GM18499 (cell line): ENCODE results near the gene SCFD2.

Source experiments
- ATAC-seq: cut with Tn5 transposase; IDR thresholded peaks from one replicate; pipeline ENCODE4 v1.9.1; 2021; ENCODE audit warnings: moderate number of reproducible peaks; ENCODE audit not compliant: insufficient read depth, unreplicated experiment

SCFD2 gene

DNA sequence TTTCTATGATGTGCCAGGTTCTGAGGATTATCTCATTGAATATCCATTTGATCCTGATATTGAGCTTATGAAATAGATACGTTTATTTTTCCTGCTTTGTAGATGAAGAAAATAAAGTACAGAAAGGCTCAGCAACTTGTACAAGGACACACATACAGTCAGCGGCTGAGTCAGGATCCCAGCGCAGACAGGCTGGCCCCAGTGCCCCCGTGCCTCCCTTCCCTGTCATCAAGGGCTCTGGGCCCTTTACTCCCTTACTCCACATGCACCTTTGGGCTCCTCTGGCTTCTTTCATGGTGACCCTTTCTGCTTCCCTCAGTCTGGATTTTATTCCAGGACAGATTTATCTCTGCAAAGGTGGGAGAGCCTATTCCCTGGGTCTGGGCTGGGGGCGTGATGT is 490.9 kb downstream of the SCFD2 start:
- ATAC-seq = no peak

DNA sequence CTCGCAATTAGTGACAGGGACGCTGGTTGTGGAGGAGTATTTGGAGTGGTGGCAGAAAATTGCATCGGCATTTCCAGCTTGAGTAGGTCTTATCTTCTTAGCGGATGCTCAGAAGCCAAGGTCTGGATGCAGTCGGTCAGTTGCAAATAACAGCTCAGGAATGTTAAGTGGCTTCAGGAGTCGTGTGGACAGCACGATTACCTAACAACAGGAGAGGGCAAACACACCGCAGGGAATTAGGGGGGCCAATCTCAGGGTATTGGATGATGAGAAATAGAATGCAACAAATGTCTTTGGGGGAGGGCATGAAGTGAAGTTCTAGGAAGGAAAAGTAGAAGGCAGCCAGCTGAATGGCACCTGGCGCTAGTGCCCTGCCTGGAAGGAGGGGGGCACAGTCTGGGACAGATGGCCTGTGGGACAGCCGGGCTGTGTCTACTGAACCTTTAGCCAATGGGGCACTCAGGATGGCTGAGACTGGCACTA is 492.0 kb downstream of the SCFD2 start:
- ATAC-seq = no peak

DNA sequence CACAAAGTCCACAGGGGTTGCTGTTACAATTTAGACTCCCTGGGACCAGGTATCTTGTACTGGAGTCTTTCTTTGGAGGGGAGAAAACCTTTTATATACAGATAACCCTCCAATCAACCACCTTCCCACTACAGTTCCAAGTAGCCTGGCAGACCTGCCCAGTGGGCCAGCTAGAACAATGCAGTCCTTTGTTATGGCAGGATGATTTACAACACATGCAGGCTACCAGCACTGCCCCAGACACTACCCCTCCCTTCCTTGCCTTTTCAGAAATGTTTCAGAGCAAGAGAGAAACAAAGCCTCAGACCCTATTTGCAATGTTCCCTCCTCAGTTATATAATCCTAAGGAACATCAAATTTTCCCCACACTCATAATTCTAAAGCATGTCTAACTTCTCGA is 492.7 kb downstream of the SCFD2 start:
- ATAC-seq = no peak

DNA sequence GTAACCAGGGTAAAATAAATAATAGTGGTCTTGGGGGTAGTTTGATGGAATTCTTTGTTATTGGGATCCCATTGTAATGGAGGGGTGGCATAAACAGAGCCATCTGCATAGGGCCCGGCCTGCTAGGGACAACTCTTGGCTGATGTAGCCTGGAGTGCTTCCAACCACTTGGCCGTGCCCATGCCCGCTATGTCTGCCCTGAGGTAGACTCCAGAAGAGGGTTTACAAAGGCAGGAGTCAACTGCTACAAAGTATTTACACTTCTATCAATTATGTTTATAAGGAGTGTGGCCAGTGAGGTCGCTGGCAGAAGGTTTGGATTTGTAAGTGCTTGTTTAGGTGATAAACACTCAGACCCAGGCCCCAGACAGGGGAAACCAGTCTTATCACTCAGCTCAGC is 495.6 kb downstream of the SCFD2 start:
- ATAC-seq = no peak

DNA sequence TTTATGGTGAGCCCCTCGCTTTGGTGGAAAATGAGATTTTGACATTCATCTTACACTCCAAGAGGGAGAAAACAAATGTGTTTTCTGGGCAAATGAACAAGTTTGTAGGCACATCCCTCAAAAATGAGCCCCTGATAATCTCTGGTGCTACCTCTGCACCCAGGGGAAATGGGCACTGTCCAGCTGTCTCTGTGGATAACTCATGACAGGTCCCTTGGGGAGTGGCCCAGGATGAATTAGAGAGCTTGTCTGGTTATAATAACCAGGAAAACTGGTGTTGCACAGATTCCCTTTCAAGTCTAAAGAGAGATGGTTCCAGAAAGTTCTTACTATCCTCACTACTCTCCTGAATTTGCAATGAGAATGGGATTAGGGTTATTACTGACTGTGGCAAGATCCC is 496.2 kb downstream of the SCFD2 start:
- no peak for ATAC-seq

DNA sequence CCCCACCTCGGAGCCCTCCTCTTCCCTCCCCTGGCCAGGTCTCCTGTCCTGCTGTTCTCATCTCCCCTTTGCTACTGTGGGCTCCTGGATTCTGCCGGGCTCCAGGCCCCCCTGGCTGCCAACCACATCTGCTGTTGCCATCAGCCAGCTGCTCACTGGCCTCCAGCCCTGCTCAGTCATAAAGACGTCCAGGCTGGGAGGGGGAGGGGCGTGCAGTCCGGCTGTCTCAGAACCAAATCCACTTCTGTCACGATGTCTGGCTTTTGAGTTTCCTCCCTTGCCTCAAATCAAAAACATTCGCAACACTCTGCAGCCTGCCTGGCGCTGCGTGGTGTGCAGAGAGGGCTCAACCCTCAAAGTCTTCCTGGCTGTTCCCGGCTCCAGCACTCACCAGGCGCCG is 496.7 kb downstream of the SCFD2 start:
- no peak for ATAC-seq

DNA sequence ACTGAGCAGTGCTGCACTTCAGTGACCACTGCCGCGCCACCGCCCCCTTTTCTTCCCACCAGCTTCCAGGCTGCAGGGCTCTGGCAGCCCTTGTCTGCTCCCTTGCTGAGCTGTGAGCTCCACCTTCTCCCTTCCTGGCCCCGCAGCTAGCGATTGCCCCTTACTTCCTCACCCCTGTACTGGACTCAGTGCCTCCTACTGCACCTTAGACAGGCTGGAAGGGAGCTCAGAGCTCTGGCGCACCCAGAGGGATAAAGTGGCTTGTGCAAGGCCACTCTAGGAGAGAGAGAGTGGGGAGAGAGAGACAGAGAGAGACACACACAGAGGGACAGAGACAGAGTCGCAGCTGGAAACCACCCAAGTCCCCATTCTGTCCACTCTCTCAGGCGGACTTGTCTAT is 497.7 kb downstream of the SCFD2 start:
- no peak for ATAC-seq

DNA sequence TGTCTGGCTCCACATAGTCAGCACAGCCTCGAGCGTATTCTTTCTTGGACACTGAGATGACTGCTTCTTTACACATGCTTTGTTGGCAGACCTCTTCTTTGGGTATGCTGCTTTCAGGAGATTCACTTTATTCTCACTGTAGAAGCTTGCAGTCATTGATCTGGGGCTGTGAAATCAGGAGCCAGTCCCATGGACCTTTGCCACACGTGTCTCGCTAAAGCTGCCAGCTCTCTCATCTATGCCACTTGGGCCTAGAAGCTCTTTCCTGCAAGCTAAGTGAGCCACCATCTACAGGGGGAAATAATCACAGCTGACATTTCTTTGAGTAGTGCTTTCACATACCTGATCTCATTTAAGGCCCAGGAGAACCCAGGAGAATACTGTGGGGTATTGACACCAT is 498.7 kb downstream of the SCFD2 start:
- ATAC-seq = no peak

DNA sequence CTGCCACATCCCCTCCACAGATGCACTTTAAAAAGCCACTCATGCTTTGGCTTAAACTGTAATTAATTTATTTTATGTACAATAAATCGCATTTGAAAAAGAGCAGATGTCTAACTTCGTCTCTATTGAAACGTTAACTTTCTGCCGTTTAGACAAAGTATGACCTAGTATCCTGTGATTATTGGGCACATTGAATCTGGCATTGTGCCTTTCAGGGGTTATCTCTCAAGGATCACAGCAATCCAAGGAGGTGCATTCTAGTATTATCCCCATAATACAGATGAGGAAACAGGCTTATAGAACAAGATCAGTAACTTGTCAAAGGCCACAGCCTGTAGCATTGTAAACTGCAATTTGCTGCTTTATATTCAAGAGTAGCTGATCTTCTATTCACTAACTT is 499.1 kb downstream of the SCFD2 start:
- no peak for ATAC-seq

DNA sequence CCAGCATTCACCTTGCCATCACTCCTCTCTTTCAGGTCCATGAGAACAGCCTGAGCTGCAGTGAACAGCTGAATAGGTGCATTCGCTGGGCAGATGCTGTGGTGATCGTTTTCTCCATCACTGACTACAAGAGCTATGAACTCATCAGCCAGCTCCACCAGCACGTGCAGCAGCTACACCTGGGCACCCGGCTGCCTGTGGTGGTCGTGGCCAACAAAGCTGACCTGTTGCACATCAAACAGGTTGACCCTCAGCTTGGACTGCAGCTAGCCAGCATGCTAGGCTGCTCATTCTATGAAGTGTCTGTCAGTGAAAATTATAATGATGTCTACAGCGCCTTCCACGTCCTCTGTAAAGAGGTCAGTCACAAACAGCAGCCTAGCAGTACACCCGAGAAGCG is 500.6 kb downstream of the SCFD2 start:
- ATAC-seq = no peak

DNA sequence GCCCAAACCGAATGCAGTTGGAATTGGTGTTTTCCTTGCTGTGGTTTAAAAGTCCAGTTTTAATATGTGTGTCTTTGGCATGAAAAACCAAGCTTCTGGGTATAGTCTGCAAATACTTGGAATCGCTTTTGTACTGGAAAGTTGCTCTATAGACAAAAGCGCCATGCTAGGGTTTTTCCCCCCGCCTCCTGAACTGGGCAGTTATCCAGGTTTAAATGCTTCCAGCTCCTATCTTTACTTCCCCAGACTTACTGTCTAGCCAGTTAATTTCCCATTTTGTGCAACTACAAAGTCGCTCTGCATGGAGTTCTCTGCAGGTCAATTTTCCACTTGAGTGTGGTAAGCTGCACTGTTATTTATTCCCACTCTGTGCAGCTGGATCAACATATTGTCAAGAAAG is 501.1 kb downstream of the SCFD2 start:
- ATAC-seq = no peak

DNA sequence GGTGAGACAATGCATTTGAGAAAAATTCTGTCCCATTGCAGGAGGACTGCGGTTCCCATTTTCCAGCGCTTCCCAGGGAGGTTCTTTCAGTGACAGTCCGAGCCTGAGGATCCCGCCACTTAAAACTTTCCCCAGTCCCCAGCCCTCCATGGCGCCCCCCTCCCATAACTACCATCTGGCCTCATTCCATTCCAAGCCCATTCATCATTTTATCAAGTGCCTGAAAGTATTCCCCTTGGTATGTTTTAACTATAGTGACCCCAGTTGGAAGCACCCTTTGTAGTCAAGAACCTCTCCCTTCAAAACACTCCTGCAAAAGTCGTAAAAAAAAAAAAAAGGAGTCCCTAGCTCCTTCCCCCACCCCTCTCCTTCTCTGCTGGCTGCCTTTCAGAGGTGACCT is 502.5 kb downstream of the SCFD2 start:
- ATAC-seq = no peak

DNA sequence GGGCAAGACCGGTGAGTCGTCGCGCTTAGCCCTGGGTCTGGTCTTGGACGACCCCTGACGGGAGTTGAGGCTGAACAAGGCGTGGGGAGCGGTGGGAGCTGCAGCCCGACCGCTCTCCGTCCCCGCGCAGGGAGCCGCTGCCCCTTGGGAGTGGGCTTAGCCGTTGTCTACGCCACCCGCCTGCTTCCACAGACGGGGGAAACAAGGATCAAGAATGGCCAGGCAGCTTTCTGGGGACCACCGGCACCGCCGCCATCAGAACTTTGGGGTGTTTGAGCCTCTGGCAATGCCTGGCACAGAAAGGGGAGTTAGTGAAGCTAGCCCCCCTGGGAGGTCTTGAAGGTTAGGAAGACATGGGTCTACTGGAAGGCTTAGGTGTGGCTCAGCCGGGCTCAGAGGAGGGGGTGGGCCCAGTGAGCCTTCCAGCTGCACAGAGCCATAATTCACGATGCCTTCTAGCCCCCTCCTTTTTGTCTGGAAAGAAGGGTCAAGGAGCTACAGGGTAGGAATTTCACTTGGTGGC is 503.2 kb downstream of the SCFD2 start:
- no peak for ATAC-seq

DNA sequence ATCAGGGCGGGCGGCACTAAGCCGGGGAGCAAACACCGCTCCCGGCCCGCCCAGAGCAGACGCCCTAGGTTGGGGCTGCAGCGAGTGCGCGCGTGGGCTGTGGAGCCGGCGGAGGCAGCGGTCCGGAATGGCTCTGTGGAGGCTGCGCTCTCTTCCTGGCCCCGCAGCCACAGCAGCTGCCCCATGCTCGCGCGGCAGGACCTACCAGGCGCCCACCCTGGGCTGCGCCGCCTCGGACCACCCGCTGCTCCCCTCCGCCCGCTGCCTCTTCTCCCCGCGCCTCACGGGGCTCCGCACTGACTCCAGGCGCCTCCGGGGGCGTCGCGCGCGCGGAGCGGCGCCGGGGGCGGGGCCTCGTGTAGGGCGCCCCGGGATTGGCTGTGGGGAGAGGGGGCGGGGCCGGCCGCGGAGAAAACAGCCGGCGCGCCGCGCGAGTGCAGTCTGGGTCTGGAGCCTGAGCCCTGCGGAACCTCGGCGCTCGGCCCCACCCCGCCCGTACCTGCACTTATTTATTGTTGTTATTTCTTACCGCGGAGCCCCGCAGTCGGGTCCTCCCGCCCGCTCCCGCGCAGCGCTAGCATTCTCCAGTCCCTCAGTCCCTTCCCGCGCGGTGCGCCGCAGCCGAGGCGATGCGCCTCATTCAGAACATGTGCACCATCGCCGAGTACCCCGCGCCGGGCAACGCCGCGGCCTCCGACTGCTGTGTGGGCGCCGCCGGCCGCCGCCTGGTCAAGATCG is 503.8 kb downstream of the SCFD2 start, which contains the start of gene RASL11B:
TSS of gene RASL11B (plus strand) at position 439 of the 738 bp plus-strand sequence. CDS start at position 630, 191 bp downstream.
- ATAC-seq = peak; percentile 77

DNA sequence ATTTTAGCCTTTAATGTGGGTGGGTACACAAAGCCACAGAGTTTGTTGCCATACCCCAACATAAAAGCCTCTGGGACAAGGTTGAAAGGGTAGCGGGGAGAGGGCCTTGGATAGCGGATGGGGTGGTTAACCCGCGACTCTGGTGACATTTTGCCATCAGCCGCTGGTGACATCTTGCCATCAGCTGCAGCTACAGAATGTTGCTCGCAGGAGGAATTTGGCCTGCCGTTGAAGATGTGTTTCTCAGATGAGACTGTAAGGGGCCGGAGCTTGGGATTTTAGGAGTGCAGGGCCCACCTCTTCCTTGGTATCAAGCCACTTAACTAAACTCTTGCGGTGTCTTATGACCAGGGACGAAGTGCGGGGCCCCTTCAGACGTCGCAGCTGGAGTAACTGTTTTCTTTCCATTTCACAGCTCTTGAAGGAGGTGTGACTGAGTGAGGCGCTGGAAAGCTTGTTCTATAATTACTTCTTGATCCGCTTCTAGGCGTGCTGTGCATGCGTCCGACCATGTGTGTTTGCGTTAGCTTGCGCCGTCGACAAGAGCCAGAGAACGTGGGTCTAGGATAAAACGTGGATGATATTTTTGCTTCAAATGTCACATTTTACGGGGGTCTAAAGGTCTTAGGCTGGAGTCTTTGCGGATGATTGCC is 504.6 kb downstream of the SCFD2 start:
- ATAC-seq = no peak

DNA sequence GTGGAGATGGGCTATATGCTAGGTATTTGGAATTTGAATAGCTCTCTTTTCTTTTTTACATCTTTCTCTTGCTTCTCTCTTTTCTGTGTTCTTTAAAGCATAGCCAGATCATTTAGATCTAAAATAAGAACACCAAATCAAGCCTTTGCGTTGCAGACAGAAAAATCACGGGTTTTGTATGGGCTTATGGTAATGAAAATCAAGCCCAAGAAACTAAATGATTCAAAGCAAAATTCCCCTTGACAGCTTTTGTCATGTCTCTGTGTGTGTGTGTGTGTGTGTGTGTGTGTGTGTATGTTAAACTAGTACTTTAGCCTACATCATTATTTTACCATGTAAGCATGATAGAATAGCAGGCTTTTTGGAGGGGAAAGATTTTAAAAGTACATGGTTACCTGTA is 505.5 kb downstream of the SCFD2 start:
- ATAC-seq = no peak

DNA sequence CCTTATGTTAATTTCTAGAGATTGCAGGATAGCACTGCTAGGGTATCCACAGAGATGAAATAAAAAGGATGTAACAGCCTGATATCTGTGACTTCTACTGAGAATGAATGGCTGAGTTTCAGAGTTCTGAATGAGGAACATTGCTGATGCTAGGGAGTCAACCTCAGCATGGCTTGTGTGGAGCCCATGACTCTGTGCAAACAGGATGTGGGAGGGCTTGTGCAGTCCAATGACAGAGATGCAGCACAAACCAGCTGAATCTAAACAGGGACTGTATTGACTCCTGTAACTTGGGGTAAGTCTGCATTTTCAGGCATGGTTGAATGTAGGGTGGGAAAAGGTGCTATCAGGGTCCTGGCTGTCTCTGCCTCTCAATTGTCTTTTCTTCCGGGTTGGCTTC is 509.1 kb downstream of the SCFD2 start:
- no peak for ATAC-seq

DNA sequence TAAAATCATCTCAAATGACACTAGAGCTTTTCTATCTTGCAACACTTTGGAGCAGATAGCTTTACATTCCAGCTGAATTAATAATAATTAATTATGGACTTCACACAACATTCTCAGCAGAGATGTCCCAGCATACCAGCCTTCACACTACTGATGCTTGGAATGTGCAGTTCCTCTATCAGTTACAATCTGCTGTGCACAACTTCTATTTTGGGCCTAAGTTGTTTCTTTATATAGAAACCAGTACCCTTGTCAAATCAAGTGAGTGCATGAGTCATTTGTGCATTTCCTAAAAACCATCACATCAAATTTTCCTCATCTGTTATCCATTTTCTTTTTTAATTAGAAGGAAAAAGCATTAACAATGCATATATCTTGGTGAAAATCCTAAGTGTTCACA is 512.5 kb downstream of the SCFD2 start:
- no peak for ATAC-seq

DNA sequence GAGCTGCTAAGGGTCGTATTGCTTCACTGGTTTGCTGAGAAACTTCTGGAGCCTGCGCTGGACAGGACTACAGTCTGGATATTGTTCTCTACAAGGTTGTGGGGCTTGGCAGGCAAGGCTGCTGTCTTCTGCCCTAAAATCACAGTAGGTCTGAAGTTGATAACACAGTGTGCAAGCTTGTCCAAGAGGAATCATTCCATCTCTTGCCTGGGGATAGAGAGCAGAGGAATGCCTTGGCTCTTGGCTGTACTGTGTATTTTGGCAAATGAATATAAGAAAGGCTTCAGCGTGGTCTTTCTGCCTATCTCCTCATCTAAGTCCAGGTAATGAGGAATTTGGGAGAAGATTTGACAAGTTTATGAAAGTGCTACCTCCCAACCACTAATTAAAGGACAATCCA is 513.1 kb downstream of the SCFD2 start:
- ATAC-seq = no peak

DNA sequence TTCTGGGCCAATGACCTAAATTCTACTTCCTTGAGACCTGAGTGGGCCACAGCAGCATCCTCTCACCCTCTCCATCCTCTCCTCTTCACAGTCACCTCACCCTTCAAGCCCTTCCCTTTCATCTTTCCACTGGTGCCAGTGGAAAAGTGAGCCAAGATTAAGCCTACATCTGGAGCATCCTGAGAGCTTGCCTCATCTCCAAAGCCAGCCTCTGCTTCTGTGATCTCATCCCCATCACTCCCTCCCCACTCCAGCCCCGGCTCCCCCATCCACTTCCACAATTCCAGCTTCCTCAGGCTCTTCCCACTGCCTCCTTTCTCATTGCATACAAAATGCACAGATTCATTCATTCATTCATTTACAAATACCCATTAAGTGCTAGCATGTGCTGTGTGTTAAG is 513.8 kb downstream of the SCFD2 start:
- ATAC-seq = no peak

DNA sequence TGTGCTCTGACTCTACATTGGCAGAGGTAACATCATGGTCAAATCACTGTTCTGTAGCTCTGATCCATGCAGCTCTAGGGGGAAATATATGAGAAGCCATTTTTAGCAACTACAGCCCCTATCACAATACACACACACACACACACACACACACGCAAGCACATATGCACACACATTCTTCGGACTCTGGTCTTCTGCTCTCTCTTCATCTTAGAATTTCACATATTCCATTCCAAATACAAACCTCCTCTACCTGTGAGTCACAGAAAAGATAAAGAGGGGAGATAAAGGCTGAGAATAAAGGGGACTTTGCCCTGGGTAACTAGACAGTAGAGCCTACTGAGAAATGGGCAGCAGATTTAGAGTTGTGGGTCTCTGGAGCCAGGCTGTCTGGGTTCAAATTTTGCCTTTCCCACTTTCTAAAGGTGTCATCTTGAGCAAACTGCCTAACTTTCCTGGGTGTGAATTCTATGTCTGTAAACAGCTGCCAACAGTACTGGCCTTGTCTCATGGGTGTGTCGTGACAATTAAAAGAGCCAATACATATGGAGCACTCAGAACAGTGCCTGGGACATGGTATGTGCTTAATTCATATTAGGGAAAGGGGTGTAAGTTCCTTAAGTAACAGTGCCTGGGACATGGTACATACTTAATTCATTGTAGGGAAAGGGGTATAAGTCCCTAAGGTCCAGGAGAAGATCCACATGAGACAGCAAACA is 515.3 kb downstream of the SCFD2 start:
- ATAC-seq = no peak
